ENCODE results near the gene ANTXR1. TPM values are rescaled to one million over a fixed set of nuclear protein-coding genes. Genes with fewer than 3 reads are reported as not detected.
"Not testable (repeated sequence)": the region's sequence is repeated elsewhere in the genome, so short reads cannot be mapped to it uniquely, and the experiment has no call there.

The ANTXR1 gene
- total RNA-seq, 1 experiment from 2014 or later = 34.5 TPM

DNA sequence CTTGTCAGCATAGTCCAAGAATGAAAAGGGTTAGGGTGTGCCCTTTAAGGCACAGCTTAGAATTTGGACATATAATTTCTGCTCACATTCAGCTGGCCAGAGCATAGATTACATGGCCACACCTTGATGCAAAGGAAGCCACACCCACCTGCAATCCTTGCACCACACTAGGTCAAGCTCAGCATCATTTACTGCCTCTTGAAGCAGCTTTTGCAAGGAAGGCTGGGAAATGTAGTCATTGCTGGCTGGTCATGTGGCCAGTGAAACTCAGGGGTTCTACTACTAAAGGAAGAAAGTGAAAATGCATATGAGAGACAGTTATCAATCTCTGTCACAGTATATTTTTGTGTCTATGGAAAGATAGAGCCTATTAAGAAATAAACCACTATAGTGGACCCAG, 214.7 kb downstream of the ANTXR1 start:
- DNase-seq (ENCODE audit: low spot score) = no peak

DNA sequence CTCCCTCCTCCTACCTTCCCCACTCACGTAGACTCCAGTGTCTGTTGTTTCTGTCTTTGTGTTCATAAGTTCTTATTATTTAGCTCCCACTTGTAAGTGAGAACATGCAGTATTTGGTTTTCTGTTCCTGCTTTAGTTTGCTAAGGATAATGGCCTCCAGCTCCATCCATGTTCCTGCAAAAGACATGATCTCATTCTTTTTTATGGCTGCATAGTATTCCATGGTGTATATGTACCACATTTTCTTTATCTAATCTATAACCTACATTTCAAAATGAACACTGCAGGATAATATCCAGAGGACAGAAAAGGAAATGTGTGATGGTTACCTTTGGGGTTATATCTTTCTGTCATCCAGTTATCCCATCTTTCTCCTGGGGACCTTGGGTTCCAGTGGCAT, 218.0 kb downstream of the ANTXR1 start:
- not testable (repeated sequence) for DNase-seq (ENCODE audit: low spot score)

DNA sequence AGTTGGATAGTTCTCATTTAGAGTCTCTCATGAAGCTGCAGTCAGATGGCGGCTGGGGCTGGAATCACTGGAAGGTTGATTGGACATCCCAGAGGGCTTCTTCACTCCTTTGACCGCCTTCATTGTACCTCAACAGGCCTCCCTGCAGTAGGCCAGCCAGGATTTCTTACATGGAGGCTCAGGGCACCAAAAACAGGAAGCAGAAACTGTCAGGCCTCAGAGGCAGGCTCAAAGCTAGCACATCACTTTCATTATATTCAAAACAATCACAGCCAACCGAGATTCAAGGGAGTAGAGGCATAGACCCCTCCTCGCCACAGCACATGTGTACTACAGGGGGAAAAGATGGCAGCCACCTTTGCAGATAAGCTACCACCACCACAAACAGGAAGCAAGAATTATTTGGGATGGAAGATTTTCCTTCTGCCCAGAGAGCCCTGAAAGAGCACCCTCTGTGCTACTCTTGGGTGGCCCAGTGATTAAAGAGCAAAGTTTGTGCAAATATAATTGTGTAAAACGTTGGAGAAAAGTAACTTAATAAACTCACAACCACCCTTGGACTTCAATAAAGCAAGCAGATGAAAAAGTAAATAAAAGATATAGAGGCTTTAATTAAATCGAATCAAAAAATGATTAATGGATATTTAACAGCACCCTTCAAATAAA, 218.8 kb downstream of the ANTXR1 start:
- no peak for DNase-seq (ENCODE audit: low spot score)

DNA sequence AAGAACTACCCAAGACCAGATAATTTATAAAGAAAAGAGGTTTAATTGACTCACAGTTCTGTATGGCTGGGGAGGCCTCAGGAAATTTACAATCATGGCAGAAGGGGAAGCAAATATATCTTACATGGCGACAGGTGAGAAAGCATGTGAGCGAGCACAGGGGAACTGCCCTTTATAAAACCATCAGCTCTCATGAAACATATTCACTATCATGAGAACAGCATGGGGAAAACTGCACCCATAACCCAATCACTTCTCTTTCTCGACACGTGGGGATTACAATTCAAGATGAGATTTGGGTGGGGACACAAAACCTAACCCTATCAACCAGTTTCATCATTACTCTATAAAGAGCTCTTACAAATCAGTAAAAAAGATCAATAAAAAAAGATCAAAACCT, 222.9 kb downstream of the ANTXR1 start:
- not testable (repeated sequence) for DNase-seq (ENCODE audit: low spot score)

DNA sequence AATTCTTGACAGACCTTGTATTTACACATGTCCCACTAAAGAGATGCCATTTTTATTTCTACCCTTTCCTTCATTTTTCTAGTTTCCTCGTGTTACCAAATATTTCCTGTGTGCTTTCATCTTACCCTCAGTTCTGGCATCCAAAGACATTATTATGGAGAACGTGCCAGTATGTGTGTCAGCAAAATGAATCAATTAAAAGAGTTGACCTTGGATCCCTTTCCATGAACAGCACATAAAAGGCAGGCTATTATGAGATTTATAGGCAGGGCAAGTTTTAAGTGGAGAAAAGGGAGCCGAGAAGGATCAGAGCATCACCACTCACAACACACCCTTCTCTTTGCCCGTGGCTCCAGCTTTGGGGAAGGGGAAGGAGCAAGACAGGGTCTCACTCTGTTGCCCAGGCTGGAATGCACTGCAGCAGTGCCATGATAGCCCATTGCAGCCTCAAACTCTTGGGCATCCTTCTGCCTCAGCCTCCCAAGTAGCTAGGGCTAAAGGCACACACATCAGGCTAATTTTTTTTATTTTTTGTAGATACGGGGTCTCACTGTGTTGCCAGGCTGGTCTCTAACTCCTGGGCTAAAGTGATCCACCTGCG, 224.2 kb downstream of the ANTXR1 start:
- no peak for DNase-seq (ENCODE audit: low spot score)

DNA sequence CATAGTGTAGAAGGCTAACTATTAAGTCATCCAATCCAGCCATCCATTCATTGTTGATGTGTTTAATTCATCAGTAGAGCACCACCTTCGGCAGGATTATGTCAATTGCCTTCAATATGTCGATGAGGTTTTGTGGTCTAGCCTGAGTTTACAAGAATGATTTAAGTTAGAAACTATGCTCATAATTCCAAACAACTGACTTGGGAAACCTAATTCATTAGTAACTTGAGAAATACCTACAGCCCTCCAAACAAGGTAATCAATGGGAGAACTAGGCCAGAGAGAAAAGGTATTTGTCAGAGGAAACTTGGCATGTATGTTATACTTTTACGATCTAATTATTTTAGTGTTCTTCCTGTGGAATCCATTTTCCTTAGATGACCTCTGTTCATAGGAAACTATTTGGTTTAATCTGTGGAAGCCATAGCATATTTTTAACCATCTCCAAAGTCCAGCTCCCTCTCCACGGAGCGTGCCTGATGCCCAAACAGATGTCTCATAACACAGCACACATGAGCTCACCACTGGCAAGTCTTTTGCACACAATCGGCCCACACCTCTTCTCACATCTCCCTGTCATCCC, 225.6 kb downstream of the ANTXR1 start:
- peak; percentile 22 for DNase-seq (ENCODE audit: low spot score)

DNA sequence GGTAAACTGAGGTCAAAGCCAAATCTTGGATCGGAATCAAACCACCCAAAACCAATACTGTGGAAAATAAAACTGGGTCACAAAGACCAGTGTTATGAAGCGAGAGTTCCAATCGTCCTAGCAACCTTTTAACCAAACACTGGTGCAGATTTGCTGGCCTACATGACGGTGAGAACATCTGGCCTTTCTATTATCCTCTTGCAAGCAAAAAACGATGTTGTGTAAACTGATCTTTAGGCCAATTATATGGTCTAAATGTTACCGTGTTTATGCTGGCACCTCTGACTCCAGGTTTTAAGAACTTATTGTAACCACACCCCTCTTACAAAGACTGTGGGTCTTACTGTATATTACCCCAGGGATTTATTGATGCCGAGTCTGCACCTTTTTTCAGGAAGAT, 228.1 kb downstream of the ANTXR1 start:
- DNase-seq (ENCODE audit: low spot score) = no peak

DNA sequence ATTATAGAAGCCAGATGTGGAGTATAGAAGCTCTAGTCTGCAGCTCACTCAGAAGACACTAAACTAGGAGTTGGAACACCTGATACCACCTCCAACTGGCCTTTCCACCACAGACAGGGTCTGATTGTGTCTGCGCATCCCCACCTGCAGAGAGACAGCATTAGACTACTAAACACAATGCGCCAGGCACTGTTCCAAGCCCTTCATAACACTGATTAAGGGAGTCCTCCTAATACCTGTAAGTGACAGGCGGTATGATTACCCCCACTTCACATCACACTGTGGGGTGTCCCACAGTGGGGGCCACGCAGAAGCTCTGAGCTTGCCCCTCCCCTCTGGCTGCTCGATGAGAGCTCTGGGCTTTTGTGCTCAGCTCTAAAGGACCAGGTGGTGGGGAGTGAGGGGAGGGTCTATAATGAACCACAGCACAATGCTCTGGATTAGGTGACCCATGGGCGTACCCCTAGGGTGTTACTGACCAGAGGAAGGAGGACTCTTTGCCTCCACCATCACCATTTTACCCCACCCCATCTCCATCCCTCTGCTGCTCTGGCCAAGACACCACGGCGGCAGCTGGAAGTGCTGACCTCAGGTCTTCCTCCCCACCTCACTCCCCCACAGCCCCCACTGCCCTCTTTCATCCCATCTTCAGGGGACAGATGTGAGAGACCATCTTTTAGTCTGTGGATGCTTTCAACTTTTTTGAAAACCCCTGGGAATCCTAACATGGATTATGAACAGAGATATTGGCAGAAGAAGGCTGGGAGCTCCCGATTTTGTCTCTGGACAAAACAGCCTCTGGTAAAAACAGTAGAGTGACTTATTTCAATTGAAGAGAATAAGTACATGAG, 228.9 kb downstream of the ANTXR1 start:
- DNase-seq (ENCODE audit: low spot score) = no peak

DNA sequence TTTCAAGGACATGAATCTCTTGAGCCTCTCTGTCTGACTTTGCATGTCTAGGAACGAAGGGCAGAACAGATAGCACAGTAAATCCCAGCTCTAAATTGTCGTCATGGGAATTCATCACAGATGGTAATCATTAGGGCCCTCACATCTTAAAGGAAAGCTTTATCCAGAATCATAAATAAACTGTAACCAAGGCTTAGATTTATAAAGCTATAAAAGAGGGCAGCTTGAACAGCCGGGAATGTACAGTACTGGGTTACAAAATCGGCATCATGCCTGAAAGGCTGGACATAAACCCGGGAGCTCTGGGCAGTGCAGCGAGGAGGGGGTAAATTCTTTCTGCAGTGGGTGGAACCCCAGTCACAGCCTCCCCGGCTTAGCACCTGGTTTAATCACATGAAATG, 229.7 kb downstream of the ANTXR1 start:
- DNase-seq (ENCODE audit: low spot score) = no peak

DNA sequence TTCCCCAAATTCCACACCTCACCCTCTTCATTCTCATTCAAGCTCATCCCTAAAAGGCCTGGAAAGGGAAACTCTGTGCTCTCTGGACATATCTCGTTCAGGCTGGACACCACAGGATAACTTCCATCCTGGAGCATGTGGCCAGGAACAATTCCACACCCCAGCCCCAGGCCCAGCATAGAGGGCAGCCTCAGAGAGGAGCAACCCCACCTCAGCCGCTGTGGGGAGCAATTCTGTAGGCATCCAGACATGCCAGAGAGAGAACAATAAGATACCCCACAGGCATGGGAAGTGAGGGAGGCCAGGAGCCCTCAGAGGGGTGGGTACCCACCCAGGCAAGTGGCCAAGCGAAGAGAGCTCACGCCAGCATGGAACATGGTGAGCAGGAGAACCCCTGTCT, 230.7 kb downstream of the ANTXR1 start:
- DNase-seq (ENCODE audit: low spot score) = no peak

DNA sequence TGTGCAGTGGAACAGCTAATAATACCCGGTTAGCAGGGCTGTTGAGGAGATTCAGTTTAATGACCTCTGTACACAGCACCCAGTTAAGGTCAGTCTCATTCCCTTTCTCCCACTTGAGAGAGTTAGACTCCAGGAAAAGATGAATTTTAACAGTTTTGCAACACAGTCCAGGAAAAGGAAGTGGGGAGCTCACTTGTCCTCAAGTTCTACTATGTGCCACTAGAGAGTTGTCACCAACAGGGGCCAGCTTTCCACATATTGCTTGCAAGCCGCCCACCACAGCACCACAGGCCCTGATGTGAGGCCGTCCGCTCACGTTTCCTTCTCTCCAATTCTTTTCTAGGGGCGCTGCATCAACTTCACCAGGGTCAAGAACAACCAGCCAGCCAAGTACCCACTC, 231.9 kb downstream of the ANTXR1 start:
- DNase-seq (ENCODE audit: low spot score) = no peak

DNA sequence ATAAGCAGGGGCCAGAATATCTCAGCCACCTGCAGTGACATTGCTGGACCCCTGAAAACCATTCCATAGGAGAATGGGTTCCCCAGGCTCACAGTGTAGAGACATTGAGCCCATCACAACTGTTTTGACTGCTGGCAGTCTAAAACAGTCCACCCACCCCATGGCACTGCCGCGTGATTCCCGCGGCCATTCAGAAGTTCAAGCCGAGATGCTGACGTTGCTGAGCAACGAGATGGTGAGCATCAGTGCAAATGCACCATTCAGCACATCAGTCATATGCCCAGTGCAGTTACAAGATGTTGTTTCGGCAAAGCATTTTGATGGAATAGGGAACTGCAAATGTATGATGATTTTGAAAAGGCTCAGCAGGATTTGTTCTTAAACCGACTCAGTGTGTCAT, 234.6 kb downstream of the ANTXR1 start:
- DNase-seq (ENCODE audit: low spot score) = no peak

DNA sequence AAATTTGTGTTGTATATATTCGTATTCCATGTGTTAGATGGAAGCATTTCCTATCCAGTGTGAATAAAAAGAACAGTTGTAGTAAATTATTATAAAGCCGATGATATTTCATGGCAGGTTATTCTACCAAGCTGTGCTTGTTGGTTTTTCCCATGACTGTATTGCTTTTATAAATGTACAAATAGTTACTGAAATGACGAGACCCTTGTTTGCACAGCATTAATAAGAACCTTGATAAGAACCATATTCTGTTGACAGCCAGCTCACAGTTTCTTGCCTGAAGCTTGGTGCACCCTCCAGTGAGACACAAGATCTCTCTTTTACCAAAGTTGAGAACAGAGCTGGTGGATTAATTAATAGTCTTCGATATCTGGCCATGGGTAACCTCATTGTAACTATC, 235.3 kb downstream of the ANTXR1 start:
- no peak for DNase-seq (ENCODE audit: low spot score)

DNA sequence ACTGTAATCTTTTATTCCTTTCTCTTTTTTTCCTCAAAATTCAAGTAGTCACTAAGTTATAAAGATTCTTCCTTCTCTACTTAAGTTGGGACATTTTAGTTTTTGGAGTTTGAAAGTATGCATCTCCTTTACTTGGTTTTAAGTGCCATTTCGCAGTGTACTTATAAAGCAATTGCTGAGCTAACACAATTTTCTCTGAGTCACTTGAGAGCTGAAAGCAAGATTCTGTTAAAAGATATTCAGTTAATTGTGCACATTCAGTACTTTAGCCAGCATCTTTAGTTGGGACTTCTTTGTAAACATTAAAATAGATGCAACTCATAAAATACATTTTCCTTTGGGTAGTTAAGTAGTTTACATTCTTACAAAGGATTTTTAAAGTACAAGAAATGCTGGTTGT, 238.0 kb downstream of the ANTXR1 start:
- no peak for DNase-seq (ENCODE audit: low spot score)

DNA sequence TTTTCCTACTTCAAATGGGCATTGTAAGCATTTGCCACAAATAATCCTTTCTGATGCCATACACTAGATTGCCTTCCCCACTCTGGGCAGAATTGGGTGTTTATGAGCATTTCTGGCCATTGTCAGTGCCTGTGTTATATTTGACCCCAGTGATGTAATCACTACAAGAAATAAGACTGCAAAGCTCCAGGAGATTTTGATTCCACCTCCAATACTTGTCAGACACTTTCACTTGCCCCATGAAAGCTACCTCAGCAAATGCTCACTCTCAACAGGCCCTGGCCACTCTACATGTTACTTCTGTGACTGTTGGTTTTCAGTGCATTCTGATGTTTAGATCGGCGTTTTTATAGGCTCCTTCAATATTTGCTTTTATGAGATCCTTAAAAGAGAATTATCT, 239.0 kb downstream of the ANTXR1 start:
- no peak for DNase-seq (ENCODE audit: low spot score)

DNA sequence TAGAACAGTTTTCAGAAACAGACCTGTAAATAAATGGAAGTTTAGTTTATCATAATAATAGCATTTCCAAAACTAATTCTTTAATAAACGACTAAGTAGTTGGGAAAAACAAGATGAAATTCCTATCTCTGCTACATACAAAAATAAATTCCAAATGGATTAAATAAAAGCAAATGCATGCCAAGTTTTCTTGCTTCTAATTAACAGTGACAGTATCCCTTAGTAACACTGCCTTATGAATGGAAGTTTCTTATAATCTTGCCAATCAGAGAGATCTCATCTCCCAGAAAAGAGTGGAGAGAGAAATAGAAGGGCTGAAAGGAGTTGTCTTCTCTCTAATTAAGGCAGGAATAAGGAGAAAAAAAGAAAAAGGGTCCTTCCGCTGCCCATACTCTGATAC, 240.1 kb downstream of the ANTXR1 start:
- no peak for DNase-seq (ENCODE audit: low spot score)

DNA sequence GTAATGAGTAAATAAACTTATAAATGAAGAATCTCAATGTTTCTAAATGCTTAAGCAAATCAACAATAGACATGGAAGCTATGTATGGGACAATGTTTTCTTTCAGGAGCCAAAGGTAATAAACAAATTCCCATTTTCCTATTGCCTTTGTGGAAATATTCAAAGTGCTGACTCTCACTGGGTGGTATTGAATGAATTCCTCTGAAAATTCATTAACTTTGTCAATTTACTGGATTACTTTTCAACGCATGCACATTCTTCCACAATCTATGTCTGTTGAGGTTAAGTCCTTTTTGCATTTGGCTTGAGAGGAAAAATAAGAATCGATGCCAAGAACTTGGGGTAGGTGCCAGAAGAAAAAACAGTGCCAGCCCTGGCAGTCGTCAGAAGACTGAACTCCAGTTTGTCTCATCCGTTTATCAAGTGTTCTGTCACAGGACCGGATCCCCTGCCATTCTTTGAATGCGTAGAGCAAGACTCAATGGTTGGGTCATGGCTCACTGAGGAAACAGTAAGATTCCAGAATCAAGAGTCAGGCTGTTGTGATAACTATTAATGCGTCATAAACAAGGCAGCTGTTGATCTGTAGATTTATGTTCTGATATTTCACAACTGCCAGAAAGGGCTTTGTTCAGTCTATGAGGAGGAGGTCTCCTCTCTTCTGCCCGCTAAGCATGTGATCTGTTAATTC, 240.8 kb downstream of the ANTXR1 start:
- DNase-seq (ENCODE audit: low spot score) = no peak

DNA sequence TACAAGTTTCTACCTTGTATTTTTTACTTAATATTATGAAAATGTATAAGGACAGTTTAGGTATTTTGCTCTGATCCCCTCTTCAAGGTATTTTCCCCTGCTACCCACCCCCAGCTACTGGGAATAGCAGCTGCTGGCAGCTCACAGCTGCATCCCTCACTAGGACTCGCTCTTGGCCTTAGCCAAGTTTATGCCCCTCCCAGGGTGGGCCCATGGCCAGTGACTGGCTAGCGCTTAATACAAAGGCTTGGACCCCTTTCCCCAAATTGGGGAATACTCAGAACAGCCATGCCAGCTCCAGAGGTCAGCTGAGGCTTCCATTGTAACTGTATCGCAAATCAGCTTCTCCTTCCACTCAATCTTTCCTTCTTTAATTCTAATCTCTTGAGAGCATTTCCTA, 242.8 kb downstream of the ANTXR1 start:
- no peak for DNase-seq (ENCODE audit: low spot score)

DNA sequence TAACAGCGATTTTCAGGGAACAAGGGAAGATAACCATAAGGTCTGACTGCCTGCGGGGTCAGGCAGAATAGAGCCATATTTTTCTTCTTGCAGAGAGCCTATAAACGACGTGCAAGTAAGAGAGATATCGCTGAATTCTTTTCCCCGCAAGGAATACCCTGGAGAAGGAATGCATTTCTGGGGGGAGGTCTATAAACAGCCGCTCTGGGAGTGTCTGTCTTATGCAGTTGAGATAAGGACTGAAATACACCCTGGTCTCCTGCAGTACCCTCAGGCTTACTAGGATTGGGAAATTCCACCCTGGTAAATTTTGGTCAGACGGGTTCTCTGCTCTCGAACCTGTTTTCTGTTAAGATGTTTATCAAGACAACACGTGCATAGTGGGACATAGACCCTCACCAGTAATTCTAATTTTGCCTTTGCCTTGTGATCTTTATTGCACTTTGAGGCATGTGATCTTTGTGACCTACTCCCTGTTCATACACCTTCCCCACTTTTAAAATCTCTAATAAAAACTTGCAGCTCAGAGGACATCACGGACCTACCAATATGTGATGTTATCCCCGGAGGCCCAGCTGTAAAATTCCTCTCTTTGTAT, 247.1 kb downstream of the ANTXR1 start:
- DNase-seq (ENCODE audit: low spot score) = not testable (repeated sequence)

DNA sequence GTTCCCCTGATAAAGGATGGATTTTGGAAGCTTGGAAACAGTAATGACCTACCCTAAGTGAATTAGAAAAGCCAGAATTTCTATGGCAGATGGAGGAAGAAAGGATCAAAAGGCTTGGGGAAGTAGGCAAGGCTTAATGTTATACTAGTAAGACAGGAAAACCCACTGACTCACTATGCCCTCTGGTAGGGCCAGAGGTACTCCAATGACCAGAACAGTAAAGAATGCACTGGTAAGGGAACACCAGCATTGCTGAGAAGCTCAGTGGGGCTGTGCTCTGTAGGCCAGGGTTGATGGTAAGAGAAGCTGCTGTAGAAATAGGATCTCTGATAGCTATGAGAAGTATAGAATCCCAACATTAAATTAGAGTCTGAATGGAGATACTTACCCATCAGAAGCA, 247.7 kb downstream of the ANTXR1 start:
- no peak for DNase-seq (ENCODE audit: low spot score)

DNA sequence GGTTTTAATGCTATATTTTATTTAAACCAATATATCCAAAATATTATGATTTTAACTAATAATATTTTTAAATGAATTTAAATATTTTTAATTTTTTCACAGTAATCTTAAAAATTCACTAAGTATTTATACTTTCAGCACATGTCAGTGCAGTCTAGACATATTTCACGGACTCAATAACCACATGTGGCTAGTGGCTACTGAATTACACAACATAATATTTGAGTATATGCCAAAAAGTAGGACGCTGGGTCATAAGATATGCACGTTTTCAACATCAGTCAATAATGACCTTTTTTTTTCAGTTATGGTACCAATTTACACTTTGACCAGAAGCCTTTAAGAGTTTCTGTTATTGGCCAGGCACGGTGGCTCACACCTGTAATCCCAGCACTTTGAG, 256.4 kb downstream of the ANTXR1 start:
- no peak for DNase-seq (ENCODE audit: low spot score)

DNA sequence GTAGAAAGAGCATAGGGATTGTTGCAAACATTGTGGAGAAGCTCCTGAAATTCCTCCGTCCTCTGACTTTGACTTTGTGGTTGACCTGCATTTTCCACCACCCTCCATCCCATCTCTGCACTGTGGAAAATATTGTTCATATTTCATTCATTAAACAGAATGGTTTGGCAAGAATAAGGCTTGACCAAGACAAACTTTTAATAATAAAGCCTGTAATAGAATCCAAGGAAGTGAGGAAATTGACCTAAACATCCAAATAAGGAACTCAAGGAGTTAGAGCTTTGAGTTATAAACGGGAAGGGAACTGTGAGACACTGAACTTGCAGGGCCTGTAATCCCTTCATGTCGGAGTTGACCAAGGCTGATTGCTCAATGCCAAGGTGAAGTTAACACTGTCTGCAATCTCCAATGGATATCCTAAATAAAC, 258.9 kb downstream of the ANTXR1 start:
- no peak for DNase-seq (ENCODE audit: low spot score)
